GM10847 (cell line): Measurements from ENCODE around the gene UST.

Experiments
- POLR2A ChIP-seq: IDR thresholded peaks from 2 replicates; pipeline ENCODE4 v1.6.1; 2011; ENCODE audit not compliant: insufficient read length; ENCODE audit errors: extremely low read depth

The UST gene

GRCh38 chr6:148954461-148954860 is 207.6 kb downstream of the UST start:
- TF ChIP-seq POLR2A, result no peak

DNA sequence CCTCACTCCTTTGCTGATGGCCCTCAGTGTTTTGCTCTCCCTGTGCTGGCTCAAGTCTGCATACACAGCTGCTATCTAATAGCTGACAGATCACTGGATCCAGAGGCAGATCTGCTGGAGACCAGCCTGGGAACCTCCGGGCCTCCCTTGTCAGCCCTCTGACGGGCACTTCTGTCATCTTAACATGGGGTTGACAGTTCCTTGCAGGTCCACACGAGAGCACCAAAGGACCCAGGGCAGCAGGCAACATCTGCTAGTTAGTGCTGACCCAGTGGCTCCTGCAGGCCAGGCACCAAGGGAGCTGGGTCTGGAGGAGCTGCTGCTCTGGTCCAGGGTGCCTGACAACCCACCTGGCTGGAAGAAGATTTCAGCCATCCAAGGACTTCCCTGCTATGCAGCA is 208.1 kb downstream of the UST start:
- TF ChIP-seq POLR2A, result no peak

DNA sequence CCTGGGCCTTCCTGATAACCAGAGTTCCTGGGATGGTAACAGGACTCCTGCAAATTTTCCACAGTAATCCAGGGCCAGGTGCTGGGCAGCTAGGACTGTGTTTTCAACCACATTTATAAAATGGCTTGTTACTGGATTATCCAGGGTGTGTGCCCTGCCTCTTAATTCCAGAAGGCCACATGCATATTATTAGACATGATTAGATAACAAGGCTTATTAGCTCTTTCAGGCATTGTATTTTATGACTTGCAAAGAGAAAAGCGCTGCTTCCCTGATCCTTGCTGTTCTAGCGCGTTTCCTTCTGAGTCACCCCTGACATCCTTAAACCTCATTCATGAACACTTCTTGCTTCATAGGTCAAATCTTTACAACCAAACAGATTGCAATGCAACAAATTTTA is 208.6 kb downstream of the UST start:
- no peak for TF ChIP-seq POLR2A

DNA sequence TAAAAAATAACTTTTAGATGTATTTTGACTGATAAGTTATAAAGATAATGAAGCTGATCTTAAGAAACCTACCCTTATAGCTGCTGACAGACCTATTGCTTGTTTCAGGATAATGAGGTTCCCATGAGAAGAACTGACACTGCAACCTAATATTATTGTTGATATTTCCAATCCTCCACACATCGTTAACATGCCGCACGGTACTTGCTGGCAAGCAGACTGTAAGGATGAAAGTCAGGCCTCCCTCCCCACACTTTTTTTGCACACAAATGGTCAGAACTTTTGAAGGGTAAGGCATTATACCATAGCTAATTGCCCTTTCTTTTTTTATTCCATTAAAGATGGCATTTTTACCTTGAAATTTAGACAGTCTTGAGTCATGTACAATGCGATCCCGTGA is 210.9 kb downstream of the UST start:
- no peak for TF ChIP-seq POLR2A

- TF ChIP-seq POLR2A, result no peak
Measured at GRCh38 chr6:148959008-148959407, 212.2 kb downstream of the UST start.

DNA sequence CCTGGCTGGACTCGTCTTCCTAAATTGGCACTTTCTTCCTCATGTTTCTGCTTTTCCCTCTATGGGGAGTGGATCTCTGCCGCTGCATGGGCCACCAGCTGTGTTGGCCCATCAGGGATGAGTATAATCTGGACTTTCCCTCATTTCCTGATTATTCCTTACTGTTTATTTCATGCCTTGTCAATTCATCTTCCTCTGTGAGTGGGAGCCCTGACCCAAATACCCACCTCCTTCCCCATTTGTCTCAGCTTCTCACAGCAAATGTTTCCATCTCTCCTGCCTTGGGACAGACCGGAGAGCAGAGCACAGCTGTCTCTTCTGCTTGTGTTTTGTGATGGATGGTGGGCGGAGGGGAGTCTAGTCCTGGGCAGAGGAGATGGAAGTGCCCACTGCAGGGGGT is 212.7 kb downstream of the UST start:
- no peak for TF ChIP-seq POLR2A

DNA sequence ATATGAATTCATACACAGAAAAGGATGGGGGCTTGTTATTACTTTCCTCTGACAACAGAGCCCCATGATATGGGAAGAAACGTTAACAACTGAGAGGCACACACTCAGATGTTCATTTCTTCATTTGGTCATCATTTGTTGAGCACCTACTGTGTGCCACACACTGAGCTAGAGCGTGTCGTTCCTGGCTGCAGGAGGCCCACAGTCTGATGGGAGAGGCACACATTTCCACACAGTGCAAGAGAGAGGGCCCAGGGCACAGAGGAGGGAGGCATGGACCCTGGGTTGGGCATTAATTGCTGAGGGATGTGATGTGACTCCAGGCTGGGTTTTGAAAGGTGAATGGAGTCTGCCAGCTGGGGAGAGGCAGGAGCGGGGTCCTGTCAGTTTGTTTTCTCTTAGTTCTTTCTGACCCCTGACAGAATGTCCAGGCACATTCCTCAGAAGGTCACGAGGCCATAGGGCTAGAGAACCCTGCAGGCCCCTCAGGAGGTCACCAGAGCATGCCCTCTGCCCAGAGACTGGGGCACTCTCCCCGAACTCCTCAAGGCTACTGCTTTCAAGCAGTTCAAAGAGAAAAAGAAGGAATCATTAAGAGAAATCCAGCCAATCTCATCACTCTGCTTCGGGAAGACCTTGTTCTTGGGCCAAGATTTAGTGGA is 216.2 kb downstream of the UST start:
- TF ChIP-seq POLR2A, result no peak

DNA sequence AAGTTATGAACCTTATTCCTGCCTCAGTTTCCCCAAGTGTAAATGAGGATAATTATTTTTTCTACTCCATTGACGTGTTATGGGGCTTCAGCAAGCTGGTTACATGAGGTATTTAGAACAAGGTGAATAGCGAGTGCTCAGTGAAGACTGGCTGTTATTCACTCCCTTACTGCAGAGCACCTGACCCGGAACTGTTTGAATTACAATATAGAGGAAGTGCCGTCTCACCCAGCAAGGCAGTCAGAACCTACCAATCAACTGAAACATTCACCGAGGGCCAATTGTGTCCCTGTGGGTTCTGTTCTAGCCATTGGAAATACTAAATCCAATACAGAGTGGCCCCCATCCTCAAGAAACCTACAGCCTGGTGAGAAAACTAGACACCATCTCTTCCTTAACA is 216.9 kb downstream of the UST start:
- TF ChIP-seq POLR2A, result no peak

DNA sequence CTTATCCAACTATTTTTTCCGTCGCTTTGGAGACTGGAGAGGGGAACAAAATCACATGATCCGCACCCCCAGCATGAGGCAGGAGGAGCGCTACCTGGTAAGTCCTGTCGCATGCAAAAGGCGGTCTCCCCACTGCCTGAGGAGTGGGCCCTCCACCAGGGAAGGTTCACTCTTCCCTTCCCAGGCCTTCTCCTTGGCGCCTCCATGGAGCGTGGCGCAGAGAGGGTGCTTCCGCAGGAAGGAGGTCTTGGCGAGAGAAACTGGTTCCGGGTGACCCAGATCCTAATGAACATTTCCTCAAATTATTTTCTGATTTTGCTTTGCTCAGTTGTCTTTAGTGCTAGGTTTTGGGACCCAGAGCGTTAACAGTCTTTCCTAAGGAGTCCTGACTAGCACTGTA is 217.6 kb downstream of the UST start:
- no peak for TF ChIP-seq POLR2A

- TF ChIP-seq POLR2A, result no peak
Measured at GRCh38 chr6:148965287-148965686, 218.5 kb downstream of the UST start.

DNA sequence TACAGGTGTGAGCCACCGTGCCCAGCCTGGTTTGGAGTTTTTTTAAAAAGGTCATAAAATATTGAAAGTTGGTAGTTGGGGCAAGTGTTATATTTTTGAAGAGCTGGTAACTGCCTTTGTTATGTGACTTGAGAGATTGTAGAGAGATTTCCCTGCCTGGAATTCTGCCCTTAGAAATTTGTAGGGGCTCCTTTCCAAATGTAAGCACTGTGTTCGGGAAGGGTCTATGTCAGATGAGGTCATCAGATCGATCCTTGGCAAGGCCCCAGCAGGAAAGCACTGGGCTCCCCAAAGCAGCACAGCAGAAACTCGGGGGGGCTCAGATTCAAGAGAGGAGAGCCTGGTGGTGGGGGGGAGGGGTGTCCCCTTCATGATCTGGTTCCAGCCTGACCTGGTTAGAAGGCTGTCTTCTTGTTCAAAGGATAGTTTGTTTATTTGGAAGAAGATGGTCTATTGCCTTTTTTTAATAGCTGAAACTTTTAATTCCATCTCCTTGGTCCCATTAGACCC is 220.2 kb downstream of the UST start:
- no peak for TF ChIP-seq POLR2A

GRCh38 chr6:148967541-148967956 is 220.7 kb downstream of the UST start:
- no peak for TF ChIP-seq POLR2A

DNA sequence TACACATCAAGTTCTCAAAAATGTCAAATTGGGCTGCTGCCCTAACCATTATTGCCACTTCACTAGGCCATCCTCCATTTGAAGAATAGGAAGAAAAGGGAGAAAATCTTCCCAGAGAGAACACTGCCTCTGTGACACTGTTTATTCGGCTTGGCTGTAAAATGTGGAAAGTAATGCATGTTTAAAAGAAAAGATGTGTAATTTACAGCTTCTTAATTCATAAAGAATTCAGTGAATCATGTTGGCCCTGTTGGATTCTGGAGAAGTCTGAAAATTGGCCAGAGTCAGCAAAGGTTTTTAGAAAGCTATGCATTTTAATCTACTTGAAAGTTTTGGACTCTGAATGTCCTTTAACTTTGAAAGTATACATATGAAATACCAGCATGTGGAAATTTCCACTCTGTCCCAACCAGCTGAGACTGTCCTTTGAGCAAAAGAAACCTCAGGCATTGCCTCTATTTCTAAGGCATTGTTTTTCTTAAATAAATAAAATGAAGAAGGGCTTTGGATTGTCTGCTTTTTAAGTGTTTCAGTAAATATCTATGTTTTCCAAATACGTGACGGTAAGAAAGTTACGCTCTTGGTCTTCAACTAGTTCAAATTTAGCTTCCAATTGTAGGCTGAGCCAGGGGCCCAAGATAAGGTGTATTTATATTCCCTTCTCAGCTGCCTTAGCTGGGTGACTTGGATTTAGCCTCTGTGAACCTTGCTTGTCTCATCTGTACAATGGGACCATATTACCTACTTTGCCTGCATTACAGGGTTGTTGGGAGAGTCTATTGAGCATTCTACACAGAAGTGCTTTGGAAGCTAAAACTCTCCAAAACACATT is 222.2 kb downstream of the UST start:
- no peak for TF ChIP-seq POLR2A

DNA sequence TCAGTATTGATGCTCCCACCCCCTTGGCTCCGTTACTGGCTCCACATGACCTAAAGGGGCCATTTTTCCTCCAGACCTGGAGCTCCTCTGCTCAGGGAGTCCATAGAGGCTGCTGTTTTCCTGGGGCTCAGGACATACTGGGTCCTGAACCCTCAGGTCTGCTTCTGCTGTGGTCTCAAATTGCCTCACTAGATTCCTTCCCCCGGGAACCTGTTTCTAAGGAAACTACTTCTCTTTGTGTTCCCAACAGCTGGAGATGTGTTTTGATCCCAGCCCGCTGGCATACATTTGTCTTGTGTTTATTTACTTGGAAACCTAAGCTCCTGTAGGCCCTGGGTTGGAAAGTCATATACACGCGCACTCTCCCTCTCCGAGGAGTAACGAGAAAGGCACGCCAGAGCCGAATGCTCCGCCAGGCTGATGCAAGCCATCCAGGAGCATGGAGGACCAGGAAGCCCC is 222.8 kb downstream of the UST start:
- TF ChIP-seq POLR2A, result no peak

- no peak for TF ChIP-seq POLR2A
Measured at GRCh38 chr6:148971031-148971927, 224.4 kb downstream of the UST start.
